ENCODE measurements around the gene KLK12.
A peak's percentile ranks its signal among the peaks of the same experiment; 100 is the strongest.
"Not testable (repeated sequence)": the region's sequence is repeated elsewhere in the genome, so short reads cannot be mapped to it uniquely, and the experiment has no call there.

KLK12 gene

GRCh38 chr19:51000981-51001380 is 33.8 kb downstream of the KLK12 start:
- Histone ChIP-seq H3K4me3 (ENCODE audit: insufficient read length, low read depth) (peak overlapping the region; percentile 72), H3K4me1 (ENCODE audit: insufficient read depth, insufficient read length) (peaks cover 6% of the 10 kb centered on the region), H3K9me3 (ENCODE audit: insufficient read depth, low read length) (no peaks in the 10 kb centered on the region), H3K36me3 (ENCODE audit: insufficient read depth, insufficient read length, low read length) (no peaks in the 10 kb centered on the region), H3K9ac (ENCODE audit: insufficient read length, low read depth) (peak overlapping the region; percentile 81), H3K27me3 (ENCODE audit: insufficient read depth, insufficient read length) (no peaks in the 10 kb centered on the region)
- TF ChIP-seq YY1 (IDR thresholded peaks at IDR 0.05; ENCODE audit: insufficient read depth, insufficient read length), result no peak
- no peak for DNase-seq (ENCODE audit: low read depth, low spot score)

GRCh38 chr19:51000426-51000825 is 34.4 kb downstream of the KLK12 start:
- H3K9me3 ChIP-seq (ENCODE audit: insufficient read depth, low read length), result no peaks in the 10 kb centered on the region
- peak overlapping the region; percentile 81 for H3K9ac ChIP-seq (ENCODE audit: insufficient read length, low read depth)
- no peaks in the 10 kb centered on the region for H3K36me3 ChIP-seq (ENCODE audit: insufficient read depth, insufficient read length, low read length)
- peak overlapping the region; percentile 72 for H3K4me3 ChIP-seq (ENCODE audit: insufficient read length, low read depth)
- H3K4me1 ChIP-seq (ENCODE audit: insufficient read depth, insufficient read length), result peaks cover 6% of the 10 kb centered on the region
- no peak for DNase-seq (ENCODE audit: low read depth, low spot score)
- TF ChIP-seq ZNF274 (IDR thresholded peaks at IDR 0.05; ENCODE audit: low read depth, low read length) (no peak), SUZ12 (IDR thresholded peaks at IDR 0.05; ENCODE audit: extremely low read depth, insufficient read depth, insufficient read length) (no peak), YY1 (IDR thresholded peaks at IDR 0.05; ENCODE audit: insufficient read depth, insufficient read length) (no peak)
- no peaks in the 10 kb centered on the region for H3K27me3 ChIP-seq (ENCODE audit: insufficient read depth, insufficient read length)

- H3K9ac ChIP-seq (ENCODE audit: insufficient read length, low read depth), result no peak overlapping the region
- TF ChIP-seq ZNF274 (IDR thresholded peaks at IDR 0.05; ENCODE audit: low read depth, low read length) (no peak), YY1 (IDR thresholded peaks at IDR 0.05; ENCODE audit: insufficient read depth, insufficient read length) (no peak), SUZ12 (IDR thresholded peaks at IDR 0.05; ENCODE audit: extremely low read depth, insufficient read depth, insufficient read length) (no peak)
- H3K36me3 ChIP-seq (ENCODE audit: insufficient read depth, insufficient read length, low read length), result no peaks in the 10 kb centered on the region
- no peaks in the 10 kb centered on the region for H3K27me3 ChIP-seq (ENCODE audit: insufficient read depth, insufficient read length)
- no peak overlapping the region for H3K4me3 ChIP-seq (ENCODE audit: insufficient read length, low read depth)
- H3K9me3 ChIP-seq (ENCODE audit: insufficient read depth, low read length), result peaks cover 4% of the 10 kb centered on the region; the same call in 1 of the 2 replicates
- peaks cover 6% of the 10 kb centered on the region for H3K4me1 ChIP-seq (ENCODE audit: insufficient read depth, insufficient read length)
- no peak for DNase-seq (ENCODE audit: low read depth, low spot score)
Measured at GRCh38 chr19:50998686-50999085, 36.1 kb downstream of the KLK12 start.

GRCh38 chr19:50998061-50998460 is 36.7 kb downstream of the KLK12 start:
- H3K9me3 ChIP-seq (ENCODE audit: insufficient read depth, low read length), result peaks cover 4% of the 10 kb centered on the region; the same call in 1 of the 2 replicates
- no peak for DNase-seq (ENCODE audit: low read depth, low spot score)
- H3K4me1 ChIP-seq (ENCODE audit: insufficient read depth, insufficient read length), result peaks cover 6% of the 10 kb centered on the region
- no peaks in the 10 kb centered on the region for H3K27me3 ChIP-seq (ENCODE audit: insufficient read depth, insufficient read length)
- no peak overlapping the region for H3K4me3 ChIP-seq (ENCODE audit: insufficient read length, low read depth)
- H3K36me3 ChIP-seq (ENCODE audit: insufficient read depth, insufficient read length, low read length), result no peaks in the 10 kb centered on the region
- no peak overlapping the region for H3K9ac ChIP-seq (ENCODE audit: insufficient read length, low read depth)
- no peak for TF ChIP-seq SUZ12 (IDR thresholded peaks at IDR 0.05; ENCODE audit: extremely low read depth, insufficient read depth, insufficient read length)
- TF ChIP-seq YY1 (IDR thresholded peaks at IDR 0.05; ENCODE audit: insufficient read depth, insufficient read length), result no peak
- TF ChIP-seq ZNF274 (IDR thresholded peaks at IDR 0.05; ENCODE audit: low read depth, low read length), result no peak

- Histone ChIP-seq H3K4me3 (ENCODE audit: insufficient read length, low read depth) (no peak overlapping the region), H3K9me3 (ENCODE audit: insufficient read depth, low read length) (peaks cover 4% of the 10 kb centered on the region; the same call in 1 of the 2 replicates), H3K36me3 (ENCODE audit: insufficient read depth, insufficient read length, low read length) (no peaks in the 10 kb centered on the region), H3K4me1 (ENCODE audit: insufficient read depth, insufficient read length) (no peaks in the 10 kb centered on the region), H3K27me3 (ENCODE audit: insufficient read depth, insufficient read length) (no peaks in the 10 kb centered on the region), H3K9ac (ENCODE audit: insufficient read length, low read depth) (no peak overlapping the region)
- DNase-seq (ENCODE audit: low read depth, low spot score), result no peak
- no peak for TF ChIP-seq ZNF274 (IDR thresholded peaks at IDR 0.05; ENCODE audit: low read depth, low read length)
- TF ChIP-seq YY1 (IDR thresholded peaks at IDR 0.05; ENCODE audit: insufficient read depth, insufficient read length), result no peak
- no peak for TF ChIP-seq SUZ12 (IDR thresholded peaks at IDR 0.05; ENCODE audit: extremely low read depth, insufficient read depth, insufficient read length)
Measured at GRCh38 chr19:50994129-50994528, 40.7 kb downstream of the KLK12 start.

- H3K36me3 ChIP-seq (ENCODE audit: insufficient read depth, insufficient read length, low read length), result no peaks in the 10 kb centered on the region
- no peaks in the 10 kb centered on the region for H3K27me3 ChIP-seq (ENCODE audit: insufficient read depth, insufficient read length)
- H3K9ac ChIP-seq (ENCODE audit: insufficient read length, low read depth), result no peak overlapping the region
- DNase-seq (ENCODE audit: low read depth, low spot score), result no peak
- no peak overlapping the region for H3K4me3 ChIP-seq (ENCODE audit: insufficient read length, low read depth)
- H3K4me1 ChIP-seq (ENCODE audit: insufficient read depth, insufficient read length), result no peaks in the 10 kb centered on the region
- TF ChIP-seq SUZ12 (IDR thresholded peaks at IDR 0.05; ENCODE audit: extremely low read depth, insufficient read depth, insufficient read length) (no peak), YY1 (IDR thresholded peaks at IDR 0.05; ENCODE audit: insufficient read depth, insufficient read length) (no peak), ZNF274 (IDR thresholded peaks at IDR 0.05; ENCODE audit: low read depth, low read length) (no peak)
- H3K9me3 ChIP-seq (ENCODE audit: insufficient read depth, low read length), result peaks cover 4% of the 10 kb centered on the region; the same call in 1 of the 2 replicates
Measured at GRCh38 chr19:50992666-50993035, 42.2 kb downstream of the KLK12 start.

GRCh38 chr19:50984416-50984815 is 50.4 kb downstream of the KLK12 start:
- not testable (repeated sequence) for H3K9ac ChIP-seq (ENCODE audit: insufficient read length, low read depth); DNase-seq (ENCODE audit: low read depth, low spot score); H3K27me3 ChIP-seq (ENCODE audit: insufficient read depth, insufficient read length); H3K36me3 ChIP-seq (ENCODE audit: insufficient read depth, insufficient read length, low read length); H3K4me1 ChIP-seq (ENCODE audit: insufficient read depth, insufficient read length); H3K9me3 ChIP-seq (ENCODE audit: insufficient read depth, low read length); H3K4me3 ChIP-seq (ENCODE audit: insufficient read length, low read depth)

All from NT2/D1 (cell line).